Neural cell (in vitro differentiated cells): ENCODE results near the gene GARIN5A. TPM values are rescaled to one million over a fixed set of nuclear protein-coding genes. Genes with fewer than 3 reads are reported as not detected.

Source experiments
- H2AFZ ChIP-seq: fragments of 200-600, 300-800 bp; sonication (generic), shearing (Covaris generic); 2 replicates; pipeline ENCODE4 v1.6.0; 2014; ENCODE audit warnings: low read depth, mild to moderate bottlenecking, antibody characterized with exemption, low read length, moderate library complexity
- H3F3A ChIP-seq: fragments of 200-600 bp; shearing (Covaris generic); 2 replicates; pipeline ENCODE4 v1.6.1; 2016; ENCODE audit warnings: mild to moderate bottlenecking, moderate library complexity, mixed read lengths, antibody characterized with exemption, low read length; ENCODE audit not compliant: insufficient read depth, poor library complexity, severe bottlenecking
- H3K27ac ChIP-seq: fragments of 200-600, 300-800 bp; sonication (generic), shearing (Covaris generic); 2 replicates; pipeline ENCODE4 v1.5.1; 2014; ENCODE audit warnings: mild to moderate bottlenecking, low read length, moderate library complexity
- H3K27me3 ChIP-seq: fragments of 300-800, 200-600 bp; sonication (generic), shearing (Covaris generic); 2 replicates; pipeline ENCODE4 v1.6.0; 2014; ENCODE audit warnings: mild to moderate bottlenecking, low read depth, low read length, moderate library complexity; ENCODE audit not compliant: insufficient read depth
- H3K36me3 ChIP-seq: fragments of 300-800, 200-600 bp; sonication (generic), shearing (Covaris generic); 2 replicates; pipeline ENCODE4 v1.5.1; 2014; ENCODE audit warnings: mild to moderate bottlenecking, antibody characterized with exemption, low read length, moderate library complexity; ENCODE audit not compliant: insufficient read depth
- H3K4me2 ChIP-seq: fragments of 300-800, 200-600 bp; sonication (generic), shearing (Covaris generic); 2 replicates; pipeline ENCODE4 v1.6.0; 2014; ENCODE audit warnings: mild to moderate bottlenecking, low read length
- H3K4me3 ChIP-seq: fragments of 300-800, 200-600 bp; sonication (generic), shearing (Covaris generic); 2 replicates; pipeline ENCODE4 v1.5.1; 2014; ENCODE audit warnings: mild to moderate bottlenecking, low read length, moderate library complexity
- H3K79me2 ChIP-seq: fragments of 200-600 bp; shearing (Covaris generic); replicated peaks from 2 replicates; pipeline ENCODE4 v1.6.0; 2014; ENCODE audit warnings: mild to moderate bottlenecking, low read length, moderate library complexity; ENCODE audit not compliant: insufficient read depth
- H3K9ac ChIP-seq: fragments of 300-800, 200-600 bp; sonication (generic), shearing (Covaris generic); 2 replicates; pipeline ENCODE4 v1.6.1; 2016; ENCODE audit warnings: mild to moderate bottlenecking, low read length, mixed read lengths
- H3K9me2 ChIP-seq: fragments of 200-600 bp; shearing (Covaris generic); 2 replicates; pipeline ENCODE4 v1.6.1; 2016; ENCODE audit warnings: mild to moderate bottlenecking, low read length, mixed read lengths; ENCODE audit not compliant: insufficient read depth
- H3K9me3 ChIP-seq: fragments of 200-600, 300-800 bp; sonication (generic), shearing (Covaris generic); 2 replicates; pipeline ENCODE4 v1.6.1; 2016; ENCODE audit warnings: mild to moderate bottlenecking, mixed run types, low read length, moderate library complexity, mixed read lengths
- H4K20me1 ChIP-seq: fragments of 200-600 bp; shearing (Covaris generic); 2 replicates; pipeline ENCODE4 v1.6.1; 2016; ENCODE audit warnings: mild to moderate bottlenecking, mixed run types; ENCODE audit not compliant: insufficient read depth
- EP300 ChIP-seq: fragments of 450-650 bp; conservative IDR thresholded peaks from 2 replicates; pipeline ENCODE4 v1.6.1; 2014; ENCODE audit warnings: antibody characterized with exemption, mild to moderate bottlenecking, moderate library complexity; ENCODE audit not compliant: poor library complexity, severe bottlenecking
- EZH2 ChIP-seq: fragments of 200-600, 300-800 bp; shearing (Covaris generic), sonication (generic); IDR thresholded peaks from 2 replicates; pipeline ENCODE4 v1.6.1; 2014; ENCODE audit warnings: antibody characterized with exemption, low read length, borderline replicate concordance, mild to moderate bottlenecking; ENCODE audit not compliant: insufficient read depth, poor library complexity, severe bottlenecking
- MXI1 ChIP-seq: fragments of 450-650 bp; conservative IDR thresholded peaks from 2 replicates; pipeline ENCODE4 v1.6.1; 2014; ENCODE audit warnings: antibody characterized with exemption, mild to moderate bottlenecking; ENCODE audit not compliant: poor library complexity, severe bottlenecking
- POLR2AphosphoS5 ChIP-seq: IDR thresholded peaks from 2 replicates; pipeline ENCODE4 v1.6.1; 2012
- RAD21 ChIP-seq: fragments of 450-650 bp; conservative IDR thresholded peaks from 2 replicates; pipeline ENCODE4 v1.6.1; 2014; ENCODE audit warnings: antibody characterized with exemption, mild to moderate bottlenecking, moderate library complexity
- REST ChIP-seq: IDR thresholded peaks from 2 replicates; pipeline ENCODE4 v1.6.1; 2012; ENCODE audit warnings: borderline replicate concordance
- SMC3 ChIP-seq: fragments of 450-650 bp; conservative IDR thresholded peaks from 2 replicates; pipeline ENCODE4 v1.6.1; 2014; ENCODE audit warnings: antibody characterized with exemption, mild to moderate bottlenecking, moderate library complexity; ENCODE audit not compliant: poor library complexity
- TAF1 ChIP-seq: IDR thresholded peaks from 2 replicates; pipeline ENCODE4 v1.6.1; 2012; ENCODE audit warnings: low read depth
- polyA plus RNA-seq: library from polyadenylated mRNA; depleted of rRNA; stranded (reverse); fragments of >200 nt; gene quantifications from 2 replicates; pipeline ENCODE4 v1.2.3, GENCODE V29; 2014
- TF ChIP-seq, protein P1 (sequence below): fragments of 450-650 bp; IDR thresholded peaks from 2 replicates; pipeline ENCODE4 v1.5.1; 2014; ENCODE audit warnings: antibody characterized with exemption, mild to moderate bottlenecking, moderate library complexity; ENCODE audit not compliant: poor library complexity, severe bottlenecking

GARIN5A gene
- polyA plus RNA-seq, 1 donor from 2014 or later = 3.3 TPM

- H3K9me2 ChIP-seq = no peaks in the 10 kb centered on the region
- no peaks in the 10 kb centered on the region for H3K36me3 ChIP-seq
- no peaks in the 10 kb centered on the region for H3K9me3 ChIP-seq
- H2AFZ ChIP-seq = no peak overlapping the region
- H3K27ac ChIP-seq = no peak overlapping the region
- H3K27me3 ChIP-seq = no peaks in the 10 kb centered on the region
- no peak overlapping the region for H3K4me2 ChIP-seq
- no peaks in the 10 kb centered on the region for H3K79me2 ChIP-seq
- H3K9ac ChIP-seq = no peak overlapping the region
- no peaks in the 10 kb centered on the region for H4K20me1 ChIP-seq
- no peaks in the 10 kb centered on the region for H3F3A ChIP-seq
- TF ChIP-seq POLR2AphosphoS5 (no peak), REST (no peak), TAF1 (no peak), RAD21 (no peak), MXI1 (no peak), EZH2 (no peak), EP300 (no peak), SMC3 (no peak)
- TF ChIP-seq, protein P1, sequence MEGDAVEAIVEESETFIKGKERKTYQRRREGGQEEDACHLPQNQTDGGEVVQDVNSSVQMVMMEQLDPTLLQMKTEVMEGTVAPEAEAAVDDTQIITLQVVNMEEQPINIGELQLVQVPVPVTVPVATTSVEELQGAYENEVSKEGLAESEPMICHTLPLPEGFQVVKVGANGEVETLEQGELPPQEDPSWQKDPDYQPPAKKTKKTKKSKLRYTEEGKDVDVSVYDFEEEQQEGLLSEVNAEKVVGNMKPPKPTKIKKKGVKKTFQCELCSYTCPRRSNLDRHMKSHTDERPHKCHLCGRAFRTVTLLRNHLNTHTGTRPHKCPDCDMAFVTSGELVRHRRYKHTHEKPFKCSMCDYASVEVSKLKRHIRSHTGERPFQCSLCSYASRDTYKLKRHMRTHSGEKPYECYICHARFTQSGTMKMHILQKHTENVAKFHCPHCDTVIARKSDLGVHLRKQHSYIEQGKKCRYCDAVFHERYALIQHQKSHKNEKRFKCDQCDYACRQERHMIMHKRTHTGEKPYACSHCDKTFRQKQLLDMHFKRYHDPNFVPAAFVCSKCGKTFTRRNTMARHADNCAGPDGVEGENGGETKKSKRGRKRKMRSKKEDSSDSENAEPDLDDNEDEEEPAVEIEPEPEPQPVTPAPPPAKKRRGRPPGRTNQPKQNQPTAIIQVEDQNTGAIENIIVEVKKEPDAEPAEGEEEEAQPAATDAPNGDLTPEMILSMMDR = no peak
- no peak overlapping the region for H3K4me3 ChIP-seq
Observed at GRCh38 chr19:50449236-50449899, 27.3 kb downstream of the GARIN5A start.

DNA sequence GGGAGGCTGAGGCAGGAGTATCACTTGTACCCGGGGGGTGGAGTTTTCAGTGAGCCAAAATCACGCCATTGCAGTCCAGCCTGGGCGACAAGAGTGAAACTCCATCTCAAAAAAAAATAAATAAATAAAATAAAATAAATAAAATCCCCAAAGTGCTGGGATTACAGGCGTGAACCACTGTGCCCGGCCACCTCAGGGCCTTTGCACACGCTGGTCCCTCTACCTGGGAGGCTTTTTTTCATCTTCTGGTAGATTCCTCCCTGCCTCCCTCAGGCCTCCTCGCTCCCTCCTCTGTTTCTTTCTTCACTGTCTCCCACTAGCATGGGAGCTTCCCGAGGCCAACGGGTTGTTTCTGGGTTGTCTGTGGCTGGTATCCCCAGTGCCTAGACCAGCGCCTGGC, 28.9 kb downstream of the GARIN5A start:
- no peak for TF ChIP-seq RAD21
- TF ChIP-seq MXI1 = no peak
- no peak for TF ChIP-seq SMC3
- no peak for TF ChIP-seq EP300
- no peak for TF ChIP-seq REST
- TF ChIP-seq POLR2AphosphoS5 = no peak
- no peak for TF ChIP-seq EZH2
- TF ChIP-seq, protein P1 = no peak
- no peak for TF ChIP-seq TAF1

More for the DNA sequence above, 28.9 kb downstream of the GARIN5A start:
- H3K4me2 ChIP-seq = no peak overlapping the region
- H2AFZ ChIP-seq = no peak overlapping the region
- no peak overlapping the region for H3K9ac ChIP-seq
- H3F3A ChIP-seq = no peaks in the 10 kb centered on the region
- no peaks in the 10 kb centered on the region for H3K9me3 ChIP-seq
- H3K79me2 ChIP-seq = no peaks in the 10 kb centered on the region
- H3K4me3 ChIP-seq = no peak overlapping the region
- no peak overlapping the region for H3K27ac ChIP-seq
- H3K9me2 ChIP-seq = no peaks in the 10 kb centered on the region
- no peaks in the 10 kb centered on the region for H4K20me1 ChIP-seq
- H3K36me3 ChIP-seq = no peaks in the 10 kb centered on the region
- no peaks in the 10 kb centered on the region for H3K27me3 ChIP-seq
